ENCODE results near the gene LASP1NB.

Gene LASP1NB

GRCh38 chr17:38922538-38923297 lies 2.7 kb upstream of the LASP1NB start (continued):
- no peak for TF ChIP-seq PRDM15 (CRISPR knock-in tag; IDR thresholded peaks at IDR 0.05)
- 0 out of 4 replicates have a peak, but pooled peaks of 1 of the 2 experiments have one; percentile 14 for TF ChIP-seq POLR2A (IDR thresholded peaks at IDR 0.05; ENCODE audit: insufficient read depth in 1 of 2, low read depth in 2 of 2, low read length in 2 of 2)
- TF ChIP-seq ZC3H13 (CRISPR knock-in tag; IDR thresholded peaks at IDR 0.05): 0 out of 2 replicates have a peak, but pooled peaks have one; percentile 36
- no peak for TF ChIP-seq ZFP62 (CRISPR knock-in tag; IDR thresholded peaks at IDR 0.05)
- TF ChIP-seq ATF6 (CRISPR knock-in tag; conservative IDR thresholded peaks at IDR 0.05): no peak
- TF ChIP-seq MLLT10 (CRISPR knock-in tag; IDR thresholded peaks at IDR 0.05): no peak
- no peak for TF ChIP-seq ZNF329 (CRISPR knock-in tag; IDR thresholded peaks at IDR 0.05; ENCODE audit: low read depth)
- peak; percentile 75 for TF ChIP-seq AGO2 (optimal IDR thresholded peaks at IDR 0.05; ENCODE audit: low read depth, low read length)
- TF ChIP-seq ZEB1 (IDR thresholded peaks at IDR 0.05; ENCODE audit: insufficient replicate concordance, low read depth): no peak
- no peak for TF ChIP-seq ZNF383 (CRISPR knock-in tag; IDR thresholded peaks at IDR 0.05; ENCODE audit: borderline replicate concordance)
- TF ChIP-seq KAT8 (CRISPR knock-in tag; IDR thresholded peaks at IDR 0.05): no peak
- TF ChIP-seq ZNF101 (CRISPR knock-in tag; IDR thresholded peaks at IDR 0.05; ENCODE audit: borderline replicate concordance, low read depth): no peak
- no peak for TF ChIP-seq KLF6 (CRISPR knock-in tag; IDR thresholded peaks at IDR 0.05)
- TF ChIP-seq GATAD2A (CRISPR knock-in tag; IDR thresholded peaks at IDR 0.05): 0 out of 2 replicates have a peak, but pooled peaks have one; percentile 9
- TF ChIP-seq CERS6 (CRISPR knock-in tag; IDR thresholded peaks at IDR 0.05): no peak
- TF ChIP-seq ZNF83 (CRISPR knock-in tag; IDR thresholded peaks at IDR 0.05; ENCODE audit: borderline replicate concordance): no peak
- 0 out of 2 replicates have a peak, but pooled peaks have one; percentile 27 for TF ChIP-seq ZNF605 (CRISPR knock-in tag; IDR thresholded peaks at IDR 0.05)
- no peak for TF ChIP-seq KAT2B (IDR thresholded peaks at IDR 0.05; ENCODE audit: borderline replicate concordance, low read depth, low read length)
- TF ChIP-seq ZBTB38 (CRISPR knock-in tag; IDR thresholded peaks at IDR 0.05): no peak

Data from HepG2 (cell line).